BLaER1 (cell line): ENCODE measurements around the gene TH.

ENCODE experiments used
- H3K27ac ChIP-seq: shearing (Covaris generic); formaldehyde crosslinking; 2 replicates; pipeline ENCODE4 v1.8.1; 2022
- H3K27me3 ChIP-seq: shearing (Covaris generic); formaldehyde crosslinking; 2 replicates; pipeline ENCODE4 v1.8.1; 2022
- H3K36me3 ChIP-seq: shearing (Covaris generic); formaldehyde crosslinking; 2 replicates; pipeline ENCODE4 v1.8.1; 2022
- H3K4me1 ChIP-seq: shearing (Covaris generic); formaldehyde crosslinking; 2 replicates; pipeline ENCODE4 v1.8.1; 2022
- H3K4me2 ChIP-seq: shearing (Covaris generic); formaldehyde crosslinking; 2 replicates; pipeline ENCODE4 v1.8.1; 2022
- H3K4me3 ChIP-seq: shearing (Covaris generic); formaldehyde crosslinking; 2 replicates; pipeline ENCODE4 v1.8.1; 2022
- H3K9ac ChIP-seq: shearing (Covaris generic); formaldehyde crosslinking; 2 replicates; pipeline ENCODE4 v1.8.1; 2022
- H3K9me3 ChIP-seq: shearing (Covaris generic); formaldehyde crosslinking; 2 replicates; pipeline ENCODE4 v1.8.1; 2022
- H4K20me1 ChIP-seq: shearing (Covaris generic); formaldehyde crosslinking; 2 replicates; pipeline ENCODE4 v1.8.1; 2022
- Cebpa-rat ChIP-seq: shearing (Covaris generic); IDR thresholded peaks from 2 replicates; pipeline ENCODE4 v1.8.1; 2022

Gene TH

GRCh38 chr11:2118677-2119076 is 52.9 kb downstream of the TH start:
- Histone ChIP-seq H3K9ac (no peak overlapping the region), H3K4me2 (no peak overlapping the region), H3K4me3 (no peak overlapping the region), H3K9me3 (no peaks in the 10 kb centered on the region; the same call in 1 of the 2 replicates), H3K36me3 (no peaks in the 10 kb centered on the region), H3K4me1 (peaks cover 7% of the 10 kb centered on the region), H4K20me1 (no peaks in the 10 kb centered on the region), H3K27ac (no peak overlapping the region), H3K27me3 (no peaks in the 10 kb centered on the region)
- TF ChIP-seq Cebpa-rat: no peak

- Histone ChIP-seq H3K9ac (no peak overlapping the region), H3K4me1 (no peaks in the 10 kb centered on the region), H3K36me3 (no peaks in the 10 kb centered on the region), H3K27me3 (no peaks in the 10 kb centered on the region), H3K9me3 (no peaks in the 10 kb centered on the region; the same call in 1 of the 2 replicates), H4K20me1 (no peaks in the 10 kb centered on the region), H3K27ac (no peak overlapping the region), H3K4me2 (no peak overlapping the region), H3K4me3 (no peak overlapping the region)
- TF ChIP-seq Cebpa-rat: no peak
Observed at GRCh38 chr11:2116680-2117079, 54.9 kb downstream of the TH start.

GRCh38 chr11:2115308-2115707 is 56.3 kb downstream of the TH start:
- no peaks in the 10 kb centered on the region for H3K36me3 ChIP-seq
- TF ChIP-seq Cebpa-rat: no peak

GRCh38 chr11:2114430-2115241 is 57.0 kb downstream of the TH start:
- no peak for TF ChIP-seq Cebpa-rat
- no peaks in the 10 kb centered on the region; the same call in 1 of the 2 replicates for H3K9me3 ChIP-seq
- no peak overlapping the region for H3K27ac ChIP-seq
- H3K9ac ChIP-seq: no peak overlapping the region
- no peaks in the 10 kb centered on the region for H3K27me3 ChIP-seq
- H3K4me3 ChIP-seq: no peak overlapping the region
- H3K4me2 ChIP-seq: no peak overlapping the region
- H4K20me1 ChIP-seq: no peaks in the 10 kb centered on the region
- no peaks in the 10 kb centered on the region for H3K36me3 ChIP-seq
- peaks cover 15% of the 10 kb centered on the region for H3K4me1 ChIP-seq

More at GRCh38 chr11:2115308-2115707, 56.3 kb downstream of the TH start:
- Histone ChIP-seq H3K4me3 (no peak overlapping the region), H3K27me3 (no peaks in the 10 kb centered on the region), H4K20me1 (no peaks in the 10 kb centered on the region), H3K9me3 (no peaks in the 10 kb centered on the region; the same call in 1 of the 2 replicates), H3K4me1 (peaks cover 8% of the 10 kb centered on the region), H3K4me2 (no peak overlapping the region), H3K27ac (no peak overlapping the region), H3K9ac (no peak overlapping the region)
